HEK293 (cell line): Measurements from ENCODE around the gene FAM240A.

ENCODE experiments used
- TRIM28 ChIP-seq: IDR thresholded peaks from 2 replicates; pipeline ENCODE4 v1.6.1; 2011; ENCODE audit warnings: low read length, control low read depth, borderline replicate concordance
- ZNF175 ChIP-seq: fragments of 450-650 bp; formaldehyde crosslinking; IDR thresholded peaks from 2 replicates; pipeline ENCODE4 v1.5.1; 2016; ENCODE audit warnings: missing biosample characterization, missing genetic modification characterization
- ZNF292 ChIP-seq: fragments of 450-650 bp; formaldehyde crosslinking; IDR thresholded peaks from 2 replicates; pipeline ENCODE4 v1.5.1; 2016; ENCODE audit warnings: low read depth, missing biosample characterization, missing genetic modification characterization, borderline replicate concordance
- ZNF391 ChIP-seq: fragments of 450-650 bp; formaldehyde crosslinking; IDR thresholded peaks from 2 replicates; pipeline ENCODE4 v1.5.1; 2016; ENCODE audit warnings: low read depth, missing biosample characterization, missing genetic modification characterization, borderline replicate concordance
- ZNF404 ChIP-seq: fragments of 450-650 bp; formaldehyde crosslinking; IDR thresholded peaks from 2 replicates; pipeline ENCODE4 v1.5.1; 2017; ENCODE audit warnings: missing biosample characterization, missing genetic modification characterization
- ZNF549 ChIP-seq: fragments of 450-650 bp; IDR thresholded peaks from 2 replicates; pipeline ENCODE4 v1.5.1; 2018; ENCODE audit warnings: missing biosample characterization, missing genetic modification characterization, mild to moderate bottlenecking, inconsistent platforms, moderate library complexity
- ZNF561 ChIP-seq: fragments of 450-650 bp; IDR thresholded peaks from 2 replicates; pipeline ENCODE4 v1.5.1; 2018; ENCODE audit warnings: missing biosample characterization, missing genetic modification characterization, borderline replicate concordance
- ZNF621 ChIP-seq: fragments of 450-650 bp; formaldehyde crosslinking; IDR thresholded peaks from 2 replicates; pipeline ENCODE4 v1.5.1; 2017; ENCODE audit warnings: missing biosample characterization, missing genetic modification characterization
- ZNF792 ChIP-seq: fragments of 450-650 bp; formaldehyde crosslinking; IDR thresholded peaks from 2 replicates; pipeline ENCODE4 v1.5.1; 2016; ENCODE audit warnings: missing biosample characterization, missing genetic modification characterization
- TF ChIP-seq, protein P1 (sequence below): fragments of 450-650 bp; formaldehyde crosslinking; IDR thresholded peaks from 2 replicates; pipeline ENCODE4 v1.5.1; 2016; ENCODE audit warnings: missing biosample characterization, missing genetic modification characterization
- TF ChIP-seq, protein P2 (sequence below): fragments of 450-650 bp; formaldehyde crosslinking; IDR thresholded peaks from 2 replicates; pipeline ENCODE4 v1.5.1; 2016; ENCODE audit warnings: missing biosample characterization, missing genetic modification characterization
- TF ChIP-seq, protein P3 (sequence below): fragments of 450-650 bp; formaldehyde crosslinking; IDR thresholded peaks from 2 replicates; pipeline ENCODE4 v1.5.1; 2016; ENCODE audit warnings: missing biosample characterization, missing genetic modification characterization
- TF ChIP-seq, protein P4 (sequence below): fragments of 450-650 bp; formaldehyde crosslinking; IDR thresholded peaks from 2 replicates; pipeline ENCODE4 v1.5.1; 2016; ENCODE audit warnings: missing biosample characterization, missing genetic modification characterization
- TF ChIP-seq, protein P5 (sequence below): fragments of 450-650 bp; formaldehyde crosslinking; IDR thresholded peaks from 2 replicates; pipeline ENCODE4 v1.5.1; 2016; ENCODE audit warnings: missing biosample characterization, missing genetic modification characterization, low read depth

DNA sequence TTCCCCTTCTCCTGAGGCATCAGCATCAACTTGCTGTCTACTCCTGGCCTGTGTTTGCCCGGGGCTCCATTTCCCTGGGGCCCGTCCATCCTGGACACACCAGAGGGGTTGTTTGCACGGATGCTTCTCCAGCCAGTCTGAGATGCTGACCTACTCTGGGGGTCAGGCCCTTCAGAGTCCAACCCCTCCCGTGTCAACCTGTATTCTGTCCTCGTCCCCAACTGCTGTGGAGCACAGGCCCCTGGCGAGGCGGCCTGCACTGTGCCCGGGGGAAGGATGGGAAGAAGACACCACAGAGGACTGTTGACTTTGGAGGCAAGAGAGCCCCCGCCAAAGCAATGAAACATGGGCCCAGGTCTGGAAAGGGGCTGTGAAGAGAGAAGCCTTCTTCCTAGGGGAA, 55.3 kb downstream of the FAM240A start:
- TF ChIP-seq ZNF561 (tag by site-specific recombination) (no peak), ZNF175 (tag by site-specific recombination) (no peak), ZNF621 (no peak), ZNF549 (tag by site-specific recombination) (no peak), TRIM28 (no peak), ZNF391 (tag by site-specific recombination) (no peak), ZNF404 (no peak), ZNF792 (tag by site-specific recombination) (no peak), ZNF292 (tag by site-specific recombination) (no peak)
- TF ChIP-seq, protein P1, sequence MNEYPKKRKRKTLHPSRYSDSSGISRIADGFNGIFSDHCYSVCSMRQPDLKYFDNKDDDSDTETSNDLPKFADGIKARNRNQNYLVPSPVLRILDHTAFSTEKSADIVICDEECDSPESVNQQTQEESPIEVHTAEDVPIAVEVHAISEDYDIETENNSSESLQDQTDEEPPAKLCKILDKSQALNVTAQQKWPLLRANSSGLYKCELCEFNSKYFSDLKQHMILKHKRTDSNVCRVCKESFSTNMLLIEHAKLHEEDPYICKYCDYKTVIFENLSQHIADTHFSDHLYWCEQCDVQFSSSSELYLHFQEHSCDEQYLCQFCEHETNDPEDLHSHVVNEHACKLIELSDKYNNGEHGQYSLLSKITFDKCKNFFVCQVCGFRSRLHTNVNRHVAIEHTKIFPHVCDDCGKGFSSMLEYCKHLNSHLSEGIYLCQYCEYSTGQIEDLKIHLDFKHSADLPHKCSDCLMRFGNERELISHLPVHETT (tag by site-specific recombination): no peak
- TF ChIP-seq, protein P2, sequence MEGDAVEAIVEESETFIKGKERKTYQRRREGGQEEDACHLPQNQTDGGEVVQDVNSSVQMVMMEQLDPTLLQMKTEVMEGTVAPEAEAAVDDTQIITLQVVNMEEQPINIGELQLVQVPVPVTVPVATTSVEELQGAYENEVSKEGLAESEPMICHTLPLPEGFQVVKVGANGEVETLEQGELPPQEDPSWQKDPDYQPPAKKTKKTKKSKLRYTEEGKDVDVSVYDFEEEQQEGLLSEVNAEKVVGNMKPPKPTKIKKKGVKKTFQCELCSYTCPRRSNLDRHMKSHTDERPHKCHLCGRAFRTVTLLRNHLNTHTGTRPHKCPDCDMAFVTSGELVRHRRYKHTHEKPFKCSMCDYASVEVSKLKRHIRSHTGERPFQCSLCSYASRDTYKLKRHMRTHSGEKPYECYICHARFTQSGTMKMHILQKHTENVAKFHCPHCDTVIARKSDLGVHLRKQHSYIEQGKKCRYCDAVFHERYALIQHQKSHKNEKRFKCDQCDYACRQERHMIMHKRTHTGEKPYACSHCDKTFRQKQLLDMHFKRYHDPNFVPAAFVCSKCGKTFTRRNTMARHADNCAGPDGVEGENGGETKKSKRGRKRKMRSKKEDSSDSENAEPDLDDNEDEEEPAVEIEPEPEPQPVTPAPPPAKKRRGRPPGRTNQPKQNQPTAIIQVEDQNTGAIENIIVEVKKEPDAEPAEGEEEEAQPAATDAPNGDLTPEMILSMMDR: no peak
- TF ChIP-seq, protein P3, sequence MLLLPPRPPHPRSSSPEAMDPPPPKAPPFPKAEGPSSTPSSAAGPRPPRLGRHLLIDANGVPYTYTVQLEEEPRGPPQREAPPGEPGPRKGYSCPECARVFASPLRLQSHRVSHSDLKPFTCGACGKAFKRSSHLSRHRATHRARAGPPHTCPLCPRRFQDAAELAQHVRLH: no peak
- TF ChIP-seq, protein P4, sequence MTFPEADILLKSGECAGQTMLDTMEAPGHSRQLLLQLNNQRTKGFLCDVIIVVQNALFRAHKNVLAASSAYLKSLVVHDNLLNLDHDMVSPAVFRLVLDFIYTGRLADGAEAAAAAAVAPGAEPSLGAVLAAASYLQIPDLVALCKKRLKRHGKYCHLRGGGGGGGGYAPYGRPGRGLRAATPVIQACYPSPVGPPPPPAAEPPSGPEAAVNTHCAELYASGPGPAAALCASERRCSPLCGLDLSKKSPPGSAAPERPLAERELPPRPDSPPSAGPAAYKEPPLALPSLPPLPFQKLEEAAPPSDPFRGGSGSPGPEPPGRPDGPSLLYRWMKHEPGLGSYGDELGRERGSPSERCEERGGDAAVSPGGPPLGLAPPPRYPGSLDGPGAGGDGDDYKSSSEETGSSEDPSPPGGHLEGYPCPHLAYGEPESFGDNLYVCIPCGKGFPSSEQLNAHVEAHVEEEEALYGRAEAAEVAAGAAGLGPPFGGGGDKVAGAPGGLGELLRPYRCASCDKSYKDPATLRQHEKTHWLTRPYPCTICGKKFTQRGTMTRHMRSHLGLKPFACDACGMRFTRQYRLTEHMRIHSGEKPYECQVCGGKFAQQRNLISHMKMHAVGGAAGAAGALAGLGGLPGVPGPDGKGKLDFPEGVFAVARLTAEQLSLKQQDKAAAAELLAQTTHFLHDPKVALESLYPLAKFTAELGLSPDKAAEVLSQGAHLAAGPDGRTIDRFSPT (tag by site-specific recombination): no peak
- TF ChIP-seq, protein P5, sequence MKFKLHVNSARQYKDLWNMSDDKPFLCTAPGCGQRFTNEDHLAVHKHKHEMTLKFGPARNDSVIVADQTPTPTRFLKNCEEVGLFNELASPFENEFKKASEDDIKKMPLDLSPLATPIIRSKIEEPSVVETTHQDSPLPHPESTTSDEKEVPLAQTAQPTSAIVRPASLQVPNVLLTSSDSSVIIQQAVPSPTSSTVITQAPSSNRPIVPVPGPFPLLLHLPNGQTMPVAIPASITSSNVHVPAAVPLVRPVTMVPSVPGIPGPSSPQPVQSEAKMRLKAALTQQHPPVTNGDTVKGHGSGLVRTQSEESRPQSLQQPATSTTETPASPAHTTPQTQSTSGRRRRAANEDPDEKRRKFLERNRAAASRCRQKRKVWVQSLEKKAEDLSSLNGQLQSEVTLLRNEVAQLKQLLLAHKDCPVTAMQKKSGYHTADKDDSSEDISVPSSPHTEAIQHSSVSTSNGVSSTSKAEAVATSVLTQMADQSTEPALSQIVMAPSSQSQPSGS (tag by site-specific recombination): no peak
